AG20443 (cell line): Measurements from ENCODE around the gene IL13RA1.
"Not testable (repeated sequence)": the region's sequence is repeated elsewhere in the genome, so short reads cannot be mapped to it uniquely, and the experiment has no call there.

Experiments
- DNase-seq: peaks from one replicate; pipeline ENCODE4 v3.0.0; 2012; ENCODE audit warnings: low spot score, mixed read lengths

The IL13RA1 gene

DNA sequence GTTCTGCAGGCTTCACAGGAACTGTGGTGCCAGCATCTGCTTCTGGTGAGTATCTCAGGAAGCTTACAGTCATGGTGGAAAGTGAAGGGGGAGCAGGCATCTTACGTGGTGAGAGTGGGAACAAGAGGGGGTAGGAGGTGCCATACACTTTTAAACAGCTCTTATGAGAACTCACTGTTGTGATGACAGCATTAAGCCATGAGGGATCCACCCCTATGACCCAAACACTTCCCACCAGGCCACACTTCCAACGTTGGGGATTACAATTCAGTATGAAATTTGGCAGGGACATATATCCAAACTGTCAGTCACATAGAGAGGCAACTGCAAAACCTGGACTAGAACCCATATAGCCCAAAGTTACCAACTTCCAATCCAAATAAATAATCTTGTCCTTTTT is 53.1 kb downstream of the IL13RA1 start:
- no peak for DNase-seq

DNA sequence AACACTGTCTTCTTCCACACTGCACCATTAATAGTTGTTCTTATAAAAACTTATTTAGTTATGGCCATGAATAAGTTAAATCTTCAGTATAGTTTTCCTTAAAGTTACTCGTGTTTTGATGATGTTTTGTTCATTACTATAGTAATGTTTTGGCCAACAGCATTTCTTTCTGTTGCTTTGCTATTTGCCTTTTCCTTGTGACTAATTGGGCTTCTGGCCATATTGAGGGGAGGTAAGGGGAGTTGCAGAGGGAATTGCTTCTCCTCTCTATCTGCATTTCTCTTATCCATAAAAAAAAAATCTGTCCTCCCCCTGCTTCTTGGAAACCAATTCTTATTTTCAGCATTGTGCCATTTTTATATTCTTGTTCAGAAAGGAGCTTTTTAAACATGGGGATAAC is 53.5 kb downstream of the IL13RA1 start:
- peak; percentile 14 for DNase-seq

DNA sequence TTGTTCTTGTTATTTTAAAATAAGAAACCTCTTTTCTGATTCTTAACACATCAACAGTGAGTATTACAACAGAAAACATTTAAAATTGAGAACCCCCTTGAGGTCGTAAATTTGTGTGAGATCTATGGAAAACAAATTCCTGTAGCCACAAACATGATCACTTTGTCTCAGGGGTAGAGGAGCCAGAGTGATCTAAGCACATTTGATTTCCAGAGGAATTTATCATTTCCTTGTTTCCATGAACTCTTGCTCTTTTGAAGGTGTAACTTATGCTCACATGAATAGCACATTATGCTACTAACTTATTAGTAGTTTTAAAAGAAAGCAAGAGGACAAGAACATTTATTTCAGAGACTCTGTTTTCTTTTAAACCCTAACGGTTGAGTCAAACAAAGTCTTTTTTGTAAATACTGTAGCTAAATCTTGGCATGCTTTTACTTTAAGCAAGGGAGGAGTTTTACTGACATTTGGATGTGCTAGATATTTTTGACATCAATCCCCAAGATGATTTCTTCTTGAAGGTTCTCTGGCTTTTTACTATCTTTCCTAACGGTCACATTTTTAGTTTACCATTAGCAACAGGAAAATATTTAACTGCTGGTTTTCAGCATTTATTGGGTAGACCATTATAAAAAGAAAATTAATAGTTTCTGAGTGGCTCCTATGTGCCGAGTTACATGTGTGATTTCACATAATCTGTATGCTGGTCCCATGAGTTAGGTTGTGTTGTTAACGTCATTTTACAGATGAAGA is 68.3 kb downstream of the IL13RA1 start:
- no peak for DNase-seq

DNA sequence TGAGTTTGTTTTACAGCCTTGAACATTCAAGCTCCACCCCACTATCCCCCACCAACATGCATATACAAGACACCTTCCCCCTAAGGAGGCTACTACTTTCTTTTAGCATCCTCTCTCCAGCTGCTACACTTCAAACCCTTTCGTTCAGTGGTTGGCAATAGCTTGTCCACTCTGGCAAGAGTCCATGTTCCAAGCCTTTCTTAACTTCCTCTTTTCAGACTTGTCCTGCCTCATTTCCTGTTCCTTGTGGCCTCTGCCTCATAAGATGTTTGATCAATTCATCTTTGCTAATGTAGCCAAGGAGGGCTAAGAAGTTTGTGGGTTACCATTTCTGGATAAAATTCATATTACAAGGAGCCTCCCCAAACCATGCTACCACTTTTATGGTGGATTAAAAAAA is 75.5 kb downstream of the IL13RA1 start:
- DNase-seq = no peak

DNA sequence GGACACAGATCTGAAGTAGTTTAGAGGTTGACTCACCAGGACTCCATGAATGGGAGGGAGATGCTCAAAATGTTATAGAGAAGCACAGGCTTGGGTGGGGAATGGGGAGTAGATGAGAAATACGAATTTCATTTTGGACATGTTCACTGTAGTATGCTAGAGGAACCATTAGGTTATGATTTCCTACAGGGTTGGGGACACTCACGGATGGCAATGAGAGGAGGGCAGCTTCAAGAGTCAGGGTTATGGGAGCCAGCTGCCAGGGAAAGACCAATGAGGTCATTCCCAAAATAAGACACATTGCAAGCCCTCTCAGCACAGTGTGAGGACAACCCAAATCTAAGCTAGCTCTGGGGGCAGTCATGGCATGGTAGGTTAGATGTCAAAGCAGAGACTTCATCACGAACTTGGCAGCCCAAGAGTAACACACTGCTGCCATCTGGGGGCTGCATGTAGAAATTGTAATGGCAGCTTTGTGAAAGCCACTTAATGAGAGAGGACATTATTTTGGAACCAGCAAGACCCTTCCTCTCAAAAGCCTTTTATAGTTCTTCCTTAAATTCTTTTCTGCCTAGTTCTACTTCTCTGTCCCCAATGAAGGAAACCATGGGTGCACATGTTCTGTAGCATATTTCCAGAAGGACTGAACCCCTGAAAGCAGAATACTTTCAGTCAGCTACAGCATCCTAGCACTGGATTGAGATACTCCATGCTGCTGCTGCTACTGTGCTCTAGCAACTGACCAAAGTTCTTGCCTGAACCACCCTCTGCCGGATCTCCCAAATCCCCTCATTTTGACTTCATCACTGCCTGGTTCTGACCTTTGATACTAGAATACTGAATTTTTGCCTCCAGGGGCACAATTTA is 80.0 kb downstream of the IL13RA1 start:
- peak; percentile 47 for DNase-seq

DNA sequence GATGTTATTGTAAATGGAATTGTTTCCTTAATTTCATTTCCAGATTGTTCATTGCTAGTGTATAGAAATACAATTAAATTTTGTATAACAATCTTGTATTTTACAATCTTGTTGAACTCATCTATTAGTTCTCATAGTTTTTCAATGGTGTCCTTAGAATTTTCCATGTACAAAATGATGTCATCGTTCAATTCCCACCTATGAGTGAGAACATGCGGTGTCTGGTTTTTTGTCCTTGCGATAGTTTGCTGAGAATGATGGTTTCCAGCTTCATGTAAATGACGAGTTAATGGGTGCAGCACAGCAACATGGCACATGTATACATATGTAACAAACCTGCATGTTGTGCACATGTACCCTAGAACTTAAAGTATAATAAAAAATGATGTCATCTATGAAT is 89.9 kb downstream of the IL13RA1 start:
- not testable (repeated sequence) for DNase-seq

DNA sequence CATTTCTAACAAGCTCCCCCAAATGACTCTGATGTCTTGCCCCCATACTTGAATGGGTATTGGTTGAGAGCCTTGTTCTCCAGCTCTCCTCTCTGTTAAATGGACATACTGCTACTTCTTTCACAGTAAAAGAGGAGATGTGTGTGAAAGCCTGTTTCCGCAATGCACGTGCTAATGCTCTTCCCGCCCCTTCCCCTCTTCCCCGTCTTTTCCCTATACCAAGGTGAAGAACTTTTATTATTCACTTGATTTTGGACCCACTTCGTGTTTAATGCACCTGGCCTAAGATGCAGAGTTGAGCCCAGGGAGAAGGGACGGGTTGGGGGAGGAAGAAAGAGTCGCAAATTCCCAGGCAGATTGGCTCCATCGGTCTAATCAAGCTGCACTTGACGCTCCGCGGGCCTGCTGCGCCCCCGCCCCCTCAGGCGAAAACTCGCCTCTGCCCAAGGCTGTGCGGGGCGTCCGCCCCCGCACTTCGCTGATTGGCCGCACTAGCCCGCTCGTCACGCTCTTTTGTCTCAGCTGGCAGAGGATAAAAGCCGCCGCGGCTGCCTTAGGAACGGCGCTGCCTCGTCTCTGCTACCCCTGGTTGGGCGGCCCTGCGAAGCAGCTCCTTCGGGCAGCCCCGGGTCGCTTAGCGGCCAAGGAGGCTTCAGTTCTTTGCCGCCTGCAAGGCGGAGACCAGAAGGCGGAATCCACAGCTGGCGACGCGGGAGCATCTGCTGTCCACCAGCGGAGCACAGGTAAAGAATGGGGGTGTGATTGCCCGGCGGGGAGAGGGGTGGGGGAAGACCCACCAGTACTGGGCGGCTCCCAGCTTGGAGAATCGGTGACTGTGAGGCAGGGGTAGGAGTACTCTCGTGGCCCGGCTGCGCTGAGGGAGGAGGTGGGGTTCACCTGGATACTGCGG is 96.1 kb downstream of the IL13RA1 start, which contains the start of gene ZCCHC12:
Gene ZCCHC12 (plus strand): TSS at position 562 of the 910 bp plus-strand sequence. CDS start 1,421 bp downstream, outside the sequence.
- DNase-seq = peak; percentile 68

DNA sequence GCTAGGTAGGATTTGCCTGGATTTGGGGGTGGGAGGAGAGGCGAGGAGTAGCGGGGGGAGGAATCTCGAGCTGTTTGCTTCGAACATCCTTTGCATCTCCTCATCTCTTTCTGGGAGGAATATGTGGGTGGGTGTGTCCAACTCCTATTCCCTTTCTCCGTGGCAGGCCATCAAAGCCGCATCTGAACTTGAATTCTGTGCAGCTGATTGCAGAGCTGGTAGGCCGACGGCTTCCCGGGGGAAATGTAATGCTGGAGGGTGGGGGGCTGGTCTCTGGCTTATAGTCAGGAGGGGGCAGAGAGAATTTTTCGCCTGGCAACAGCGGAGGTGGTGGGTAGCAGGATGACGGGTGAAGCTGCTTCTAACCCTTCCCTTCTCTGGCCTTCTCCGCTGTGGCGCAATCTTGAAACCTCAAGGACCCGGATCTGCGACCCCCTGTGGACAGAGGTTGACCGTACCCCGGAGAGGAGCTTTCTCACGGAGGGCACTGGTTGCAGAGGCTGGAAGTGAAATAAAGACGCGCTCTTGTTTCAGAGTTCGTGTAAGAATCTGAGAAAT is 96.8 kb downstream of the IL13RA1 start:
- DNase-seq = no peak

DNA sequence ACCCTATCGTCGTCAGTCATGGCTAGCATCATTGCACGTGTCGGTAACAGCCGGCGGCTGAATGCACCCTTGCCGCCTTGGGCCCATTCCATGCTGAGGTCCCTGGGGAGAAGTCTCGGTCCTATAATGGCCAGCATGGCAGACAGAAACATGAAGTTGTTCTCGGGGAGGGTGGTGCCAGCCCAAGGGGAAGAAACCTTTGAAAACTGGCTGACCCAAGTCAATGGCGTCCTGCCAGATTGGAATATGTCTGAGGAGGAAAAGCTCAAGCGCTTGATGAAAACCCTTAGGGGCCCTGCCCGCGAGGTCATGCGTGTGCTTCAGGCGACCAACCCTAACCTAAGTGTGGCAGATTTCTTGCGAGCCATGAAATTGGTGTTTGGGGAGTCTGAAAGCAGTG is 97.8 kb downstream of the IL13RA1 start:
- no peak for DNase-seq

DNA sequence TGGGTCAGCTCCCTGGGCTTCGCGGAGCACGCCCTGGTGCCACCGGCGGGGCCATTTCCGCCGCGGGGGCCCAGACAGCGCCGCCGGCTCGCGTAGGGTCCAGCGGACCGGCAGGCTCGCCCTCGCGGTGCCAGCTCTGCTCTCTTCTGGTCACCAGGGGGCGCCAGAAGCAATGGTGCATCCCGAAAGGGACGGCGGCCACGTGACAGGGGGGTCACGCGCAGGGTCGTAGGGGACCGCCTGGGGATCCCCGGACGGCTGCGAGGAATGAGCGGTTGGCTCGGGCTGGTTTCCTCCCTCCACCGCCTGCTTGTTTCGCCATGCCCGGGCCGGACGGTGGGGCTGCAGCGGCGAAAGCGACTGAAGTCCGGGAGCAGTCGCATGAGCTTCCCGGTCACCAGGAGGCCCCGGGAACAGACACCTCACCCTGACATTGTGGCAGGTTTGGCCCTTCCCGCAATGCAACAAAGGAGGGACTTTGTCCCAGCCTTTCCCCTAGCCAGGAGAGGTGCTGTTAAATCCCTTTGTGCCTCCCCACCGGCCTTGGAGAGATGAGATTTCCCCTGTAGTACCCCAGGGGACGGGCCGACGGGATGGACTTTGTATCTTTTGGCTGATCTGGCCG is 112.0 kb downstream of the IL13RA1 start:
- peak; percentile 83 for DNase-seq
